ENCODE measurements around the gene ADAR.

Gene ADAR

GRCh38 chr1:154583773-154584172 lies 24.2 kb downstream of the ADAR start:
- Histone ChIP-seq H3K36me3 (peaks cover 99% of the 10 kb centered on the region), H3K27me3 (no peaks in the 10 kb centered on the region), H3K4me1 (peaks cover 31% of the 10 kb centered on the region), H3K4me3 (ENCODE audit: low read depth, low read length) (no peak overlapping the region), H3K9me3 (no peaks in the 10 kb centered on the region)
- peak; percentile 76 for DNase-seq
- TF ChIP-seq, protein P1, sequence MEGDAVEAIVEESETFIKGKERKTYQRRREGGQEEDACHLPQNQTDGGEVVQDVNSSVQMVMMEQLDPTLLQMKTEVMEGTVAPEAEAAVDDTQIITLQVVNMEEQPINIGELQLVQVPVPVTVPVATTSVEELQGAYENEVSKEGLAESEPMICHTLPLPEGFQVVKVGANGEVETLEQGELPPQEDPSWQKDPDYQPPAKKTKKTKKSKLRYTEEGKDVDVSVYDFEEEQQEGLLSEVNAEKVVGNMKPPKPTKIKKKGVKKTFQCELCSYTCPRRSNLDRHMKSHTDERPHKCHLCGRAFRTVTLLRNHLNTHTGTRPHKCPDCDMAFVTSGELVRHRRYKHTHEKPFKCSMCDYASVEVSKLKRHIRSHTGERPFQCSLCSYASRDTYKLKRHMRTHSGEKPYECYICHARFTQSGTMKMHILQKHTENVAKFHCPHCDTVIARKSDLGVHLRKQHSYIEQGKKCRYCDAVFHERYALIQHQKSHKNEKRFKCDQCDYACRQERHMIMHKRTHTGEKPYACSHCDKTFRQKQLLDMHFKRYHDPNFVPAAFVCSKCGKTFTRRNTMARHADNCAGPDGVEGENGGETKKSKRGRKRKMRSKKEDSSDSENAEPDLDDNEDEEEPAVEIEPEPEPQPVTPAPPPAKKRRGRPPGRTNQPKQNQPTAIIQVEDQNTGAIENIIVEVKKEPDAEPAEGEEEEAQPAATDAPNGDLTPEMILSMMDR (IDR thresholded peaks at IDR 0.05; ENCODE audit: low read depth, low read length): no peak

DNA sequence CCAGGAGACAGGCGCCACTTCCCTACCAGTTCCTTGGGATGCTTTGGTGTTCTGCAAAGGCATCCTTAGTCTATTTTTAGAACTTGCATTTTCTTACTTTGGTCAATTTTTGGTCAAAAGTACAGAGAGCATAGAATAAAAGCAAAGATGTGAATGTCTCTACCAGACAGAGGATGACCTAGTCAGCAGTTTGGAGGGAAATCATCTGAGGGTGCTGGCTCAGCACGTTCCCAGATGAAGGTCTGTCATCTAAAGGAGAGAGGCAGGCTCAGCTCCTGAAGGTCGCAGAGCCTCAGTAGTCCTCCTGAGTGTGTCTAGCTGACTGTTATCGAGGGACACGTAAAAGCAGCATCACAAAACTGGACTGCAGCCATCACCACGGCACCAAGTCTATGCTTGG lies 25.1 kb downstream of the ADAR start:
- H3K4me3 ChIP-seq (ENCODE audit: low read depth, low read length): no peak overlapping the region
- no peaks in the 10 kb centered on the region for H3K27me3 ChIP-seq
- H3K9me3 ChIP-seq: no peaks in the 10 kb centered on the region
- H3K4me1 ChIP-seq: peaks cover 31% of the 10 kb centered on the region
- H3K36me3 ChIP-seq: peaks cover 98% of the 10 kb centered on the region
- TF ChIP-seq, protein P1 (IDR thresholded peaks at IDR 0.05; ENCODE audit: low read depth, low read length): no peak
- no peak for DNase-seq

- H3K36me3 ChIP-seq: peaks cover 98% of the 10 kb centered on the region
Observed at GRCh38 chr1:154581766-154582165, 26.2 kb downstream of the ADAR start.

DNA sequence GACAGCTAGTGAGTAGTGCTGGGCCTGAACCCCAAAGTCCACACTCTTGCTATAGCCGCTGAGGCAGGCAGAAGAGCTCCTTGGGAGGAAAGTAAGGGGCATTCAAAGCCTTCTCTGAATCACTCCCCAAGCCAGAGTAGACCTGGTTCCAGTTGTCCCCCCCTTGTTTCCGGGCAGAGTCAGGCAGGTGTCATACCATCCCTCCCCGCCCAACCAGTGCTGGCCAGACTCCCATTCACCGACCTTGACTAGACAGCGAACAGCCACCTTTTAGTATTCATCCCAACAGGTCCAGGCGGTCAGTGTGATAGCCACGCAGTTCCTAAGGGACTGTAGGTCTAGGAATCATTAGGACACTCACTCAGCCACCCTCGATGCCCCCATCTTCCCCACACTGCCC lies 28.6 kb downstream of the ADAR start:
- H3K4me1 ChIP-seq: peaks cover 15% of the 10 kb centered on the region
- no peak overlapping the region for H3K4me3 ChIP-seq (ENCODE audit: low read depth, low read length)
- H3K9me3 ChIP-seq: no peaks in the 10 kb centered on the region
- no peak for DNase-seq
- TF ChIP-seq, protein P1 (IDR thresholded peaks at IDR 0.05; ENCODE audit: low read depth, low read length): no peak
- no peaks in the 10 kb centered on the region for H3K27me3 ChIP-seq
- peaks cover 91% of the 10 kb centered on the region for H3K36me3 ChIP-seq

More at GRCh38 chr1:154581766-154582165, 26.2 kb downstream of the ADAR start:
- Histone ChIP-seq H3K9me3 (no peaks in the 10 kb centered on the region), H3K4me3 (ENCODE audit: low read depth, low read length) (no peak overlapping the region), H3K4me1 (peaks cover 31% of the 10 kb centered on the region), H3K27me3 (no peaks in the 10 kb centered on the region)
- TF ChIP-seq, protein P1 (IDR thresholded peaks at IDR 0.05; ENCODE audit: low read depth, low read length): no peak
- no peak for DNase-seq

GRCh38 chr1:154578058-154578418 lies 29.9 kb downstream of the ADAR start:
- no peaks in the 10 kb centered on the region for H3K27me3 ChIP-seq
- no peak for DNase-seq
- peaks cover 6% of the 10 kb centered on the region for H3K4me1 ChIP-seq
- TF ChIP-seq, protein P1 (IDR thresholded peaks at IDR 0.05; ENCODE audit: low read depth, low read length): no peak
- no peak overlapping the region for H3K4me3 ChIP-seq (ENCODE audit: low read depth, low read length)
- peaks cover 90% of the 10 kb centered on the region for H3K36me3 ChIP-seq
- H3K9me3 ChIP-seq: no peaks in the 10 kb centered on the region

DNA sequence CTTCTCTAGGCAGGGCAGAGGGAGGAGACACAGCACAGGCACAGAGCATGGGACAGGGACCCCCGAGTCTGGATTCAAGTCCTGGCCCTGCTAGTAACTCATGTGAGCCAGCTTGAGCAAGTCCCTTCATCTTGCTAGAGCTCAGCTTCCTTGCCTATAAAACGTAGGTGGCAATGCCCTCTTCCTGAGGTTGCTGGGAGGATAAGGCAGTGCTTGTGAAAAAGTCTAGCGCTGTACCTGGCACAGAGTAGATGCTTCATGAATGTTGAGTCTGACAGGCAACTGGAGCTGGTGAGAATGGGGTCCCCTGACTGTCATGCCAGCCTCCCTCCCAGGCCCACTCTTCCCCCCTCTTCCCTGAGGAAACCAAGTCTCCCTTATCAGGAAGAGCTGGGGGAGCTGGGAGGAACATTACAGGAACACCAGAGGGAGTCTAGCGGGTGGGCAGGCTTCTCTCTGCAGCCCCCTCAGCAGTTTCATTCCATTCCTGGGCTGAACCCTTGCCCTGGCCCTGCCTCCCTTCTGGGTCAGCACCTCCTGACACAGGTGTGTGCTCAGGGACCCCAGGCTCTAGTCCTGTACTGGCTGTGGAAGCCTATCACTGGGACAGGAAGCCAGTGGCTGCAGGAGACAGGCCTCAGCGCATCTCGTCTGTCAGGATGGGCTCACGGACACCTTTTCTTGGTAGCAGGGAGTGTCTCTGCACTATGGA lies 30.5 kb downstream of the ADAR start:
- Histone ChIP-seq H3K9me3 (no peaks in the 10 kb centered on the region), H3K36me3 (peaks cover 90% of the 10 kb centered on the region), H3K4me1 (peaks cover 6% of the 10 kb centered on the region), H3K4me3 (ENCODE audit: low read depth, low read length) (no peak overlapping the region), H3K27me3 (no peaks in the 10 kb centered on the region)
- TF ChIP-seq, protein P1 (IDR thresholded peaks at IDR 0.05; ENCODE audit: low read depth, low read length): no peak
- DNase-seq: no peak
